OCI-LY3 (cell line): ENCODE results near the gene ABHD8.

Experiments used
- H2AFZ ChIP-seq: fragments of 200-600, 300-600 bp; shearing (Covaris generic); 2 replicates; pipeline ENCODE4 v1.6.0; 2014; ENCODE audit warnings: antibody characterized with exemption, low read depth, low read length
- H3K27ac ChIP-seq: fragments of 200-600, 300-600 bp; sonication (generic); 2 replicates; pipeline ENCODE4 v1.5.1; 2014; ENCODE audit warnings: mild to moderate bottlenecking, low read length, moderate library complexity, mixed read lengths
- H3K27me3 ChIP-seq: fragments of 200-600, 300-600 bp; sonication (generic); 2 replicates; pipeline ENCODE4 v1.6.1; 2014; ENCODE audit warnings: low read depth, low read length, mixed read lengths
- H3K36me3 ChIP-seq: fragments of 200-600, 300-600 bp; sonication (generic); replicated peaks from 2 replicates; pipeline ENCODE3; 2014; ENCODE audit warnings: low read depth, low read length, mixed read lengths
- H3K4me1 ChIP-seq: fragments of 300-600, 200-600 bp; sonication (generic); 2 replicates; pipeline ENCODE4 v1.6.1; 2014; ENCODE audit warnings: low read length, mixed read lengths
- H3K4me2 ChIP-seq: fragments of 200-600, 300-600 bp; sonication (generic); 2 replicates; pipeline ENCODE4 v1.6.1; 2014; ENCODE audit warnings: low read length, mixed read lengths
- H3K4me3 ChIP-seq: fragments of 300-600, 200-600 bp; sonication (generic); 2 replicates; pipeline ENCODE4 v1.5.1; 2014; ENCODE audit warnings: antibody characterized with exemption, mild to moderate bottlenecking, low read length, moderate library complexity
- H3K79me2 ChIP-seq: fragments of 300-600, 200-600 bp; shearing (Covaris generic); 2 replicates; pipeline ENCODE4 v1.6.1; 2014; ENCODE audit warnings: mild to moderate bottlenecking, low read length, mixed read lengths
- H3K9ac ChIP-seq: fragments of 300-600, 200-600 bp; shearing (Covaris generic); 2 replicates; pipeline ENCODE4 v1.6.0; 2014; ENCODE audit warnings: mild to moderate bottlenecking, low read length, moderate library complexity
- H3K9me3 ChIP-seq: fragments of 200-600, 300-600 bp; shearing (Covaris generic); 2 replicates; pipeline ENCODE4 v1.6.1; 2014; ENCODE audit warnings: low read length, mixed read lengths; ENCODE audit not compliant: insufficient read depth
- H4K20me1 ChIP-seq: fragments of 200-600, 300-600 bp; sonication (generic); 2 replicates; pipeline ENCODE4 v1.6.1; 2016; ENCODE audit warnings: low read length, mixed read lengths; ENCODE audit not compliant: insufficient read depth
- CTCF ChIP-seq: fragments of 200-600, 300-600 bp; sonication (generic); IDR thresholded peaks from 2 replicates; pipeline ENCODE4 v1.5.1; 2014; ENCODE audit warnings: antibody characterized with exemption, low read length, low read depth
- EZH2phosphoT487 ChIP-seq: fragments of 200-600 bp; shearing (Covaris generic); IDR thresholded peaks from 2 replicates; pipeline ENCODE4 v1.6.1; 2018; ENCODE audit warnings: antibody characterized with exemption, mixed run types, low read depth

ABHD8 gene

GRCh38 chr19:17328517-17329365 is 25.5 kb upstream of the ABHD8 start:
- H3K4me1 ChIP-seq: peaks cover 2% of the 10 kb centered on the region
- H3K4me2 ChIP-seq: no peak overlapping the region
- H3K27ac ChIP-seq: no peak overlapping the region
- H2AFZ ChIP-seq: no peak overlapping the region
- H3K4me3 ChIP-seq: no peak overlapping the region
- H3K27me3 ChIP-seq: no peaks in the 10 kb centered on the region
- H3K79me2 ChIP-seq: no peaks in the 10 kb centered on the region
- no peak overlapping the region for H3K9ac ChIP-seq
- no peaks in the 10 kb centered on the region for H4K20me1 ChIP-seq
- peaks cover 8% of the 10 kb centered on the region for H3K36me3 ChIP-seq
- H3K9me3 ChIP-seq: no peaks in the 10 kb centered on the region
- no peak for TF ChIP-seq EZH2phosphoT487
- TF ChIP-seq CTCF: no peak

- H3K36me3 ChIP-seq: peaks cover 4% of the 10 kb centered on the region
- H3K4me1 ChIP-seq: no peaks in the 10 kb centered on the region
- H3K9me3 ChIP-seq: no peaks in the 10 kb centered on the region
- no peaks in the 10 kb centered on the region for H3K79me2 ChIP-seq
- H3K4me2 ChIP-seq: no peak overlapping the region
- H4K20me1 ChIP-seq: no peaks in the 10 kb centered on the region
- H3K4me3 ChIP-seq: no peak overlapping the region
- H3K9ac ChIP-seq: no peak overlapping the region
- H2AFZ ChIP-seq: no peak overlapping the region
- TF ChIP-seq CTCF (no peak), EZH2phosphoT487 (no peak)
- no peaks in the 10 kb centered on the region for H3K27me3 ChIP-seq
- H3K27ac ChIP-seq: no peak overlapping the region
Observed at GRCh38 chr19:17327654-17328516, 24.7 kb upstream of the ABHD8 start.

GRCh38 chr19:17327068-17327653 is 23.9 kb upstream of the ABHD8 start:
- no peak overlapping the region for H3K9ac ChIP-seq

More at GRCh38 chr19:17327068-17327653, 23.9 kb upstream of the ABHD8 start:
- H3K4me1 ChIP-seq: no peaks in the 10 kb centered on the region
- TF ChIP-seq EZH2phosphoT487 (no peak), CTCF (no peak)
- H3K4me2 ChIP-seq: no peak overlapping the region
- H4K20me1 ChIP-seq: no peaks in the 10 kb centered on the region
- no peaks in the 10 kb centered on the region for H3K27me3 ChIP-seq
- no peaks in the 10 kb centered on the region for H3K9me3 ChIP-seq
- peaks cover 6% of the 10 kb centered on the region for H3K36me3 ChIP-seq
- no peak overlapping the region for H3K4me3 ChIP-seq
- no peak overlapping the region for H3K27ac ChIP-seq
- H3K79me2 ChIP-seq: no peaks in the 10 kb centered on the region
- H2AFZ ChIP-seq: no peak overlapping the region
